PC-3 (cell line): Measurements from ENCODE around the gene TSSC4.

Source experiments
- CTCF ChIP-seq: fragments of 300-600 bp; sonication (generic); conservative IDR thresholded peaks from 2 replicates; pipeline ENCODE4 v1.5.1; 2017; ENCODE audit warnings: antibody characterized with exemption, low read depth, mild to moderate bottlenecking, low read length
- EZH2 ChIP-seq: fragments of 300-600 bp; sonication (generic); IDR thresholded peaks from one replicate; pipeline ENCODE4 v1.6.1; 2017; ENCODE audit warnings: antibody characterized with exemption, mild to moderate bottlenecking, low read length; ENCODE audit not compliant: unreplicated experiment
- EZH2phosphoT487 ChIP-seq: fragments of 300-600 bp; sonication (generic); IDR thresholded peaks from 2 replicates; pipeline ENCODE4 v1.6.1; 2018; ENCODE audit warnings: mild to moderate bottlenecking, antibody characterized with exemption, low read length, borderline replicate concordance

- no peak for TF ChIP-seq CTCF
- TF ChIP-seq EZH2: no peak
- no peak for TF ChIP-seq EZH2phosphoT487
Measured at GRCh38 chr11:2368851-2369180, 31.7 kb upstream of the TSSC4 start.
